GM19372 (cell line): ENCODE data around the gene MAGEB6.
"Not testable (repeated sequence)": the region's sequence is repeated elsewhere in the genome, so short reads cannot be mapped to it uniquely, and the experiment has no call there.

Source experiments
- ATAC-seq: cut with Tn5 transposase; IDR thresholded peaks from one replicate; pipeline ENCODE4 v1.9.1; 2021; ENCODE audit warnings: mild to moderate bottlenecking, low read depth, moderate library complexity; ENCODE audit not compliant: unreplicated experiment

The MAGEB6 gene, protein sequence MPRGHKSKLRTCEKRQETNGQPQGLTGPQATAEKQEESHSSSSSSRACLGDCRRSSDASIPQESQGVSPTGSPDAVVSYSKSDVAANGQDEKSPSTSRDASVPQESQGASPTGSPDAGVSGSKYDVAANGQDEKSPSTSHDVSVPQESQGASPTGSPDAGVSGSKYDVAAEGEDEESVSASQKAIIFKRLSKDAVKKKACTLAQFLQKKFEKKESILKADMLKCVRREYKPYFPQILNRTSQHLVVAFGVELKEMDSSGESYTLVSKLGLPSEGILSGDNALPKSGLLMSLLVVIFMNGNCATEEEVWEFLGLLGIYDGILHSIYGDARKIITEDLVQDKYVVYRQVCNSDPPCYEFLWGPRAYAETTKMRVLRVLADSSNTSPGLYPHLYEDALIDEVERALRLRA

DNA sequence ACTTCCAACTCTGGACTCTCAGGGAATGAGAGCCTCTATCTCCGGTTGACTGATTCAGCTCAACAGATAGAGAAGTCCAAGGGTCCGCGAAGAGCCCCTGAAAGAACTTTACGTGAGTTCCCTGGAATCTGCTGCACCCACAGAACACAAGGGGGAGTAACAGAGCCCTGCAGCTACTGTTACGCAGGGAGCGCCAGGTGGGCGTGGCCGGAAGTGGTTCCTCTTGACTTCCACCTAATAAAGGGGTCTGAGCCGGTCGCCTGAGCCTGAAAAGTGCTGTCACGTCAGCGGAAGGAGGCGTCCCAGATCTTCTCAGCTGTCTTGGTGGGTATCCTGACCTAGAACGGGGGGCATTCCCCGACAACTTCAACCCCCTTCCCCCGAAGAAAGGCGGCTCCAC, at the start of gene MAGEB6:
Gene MAGEB6, plus strand, starts transcription at position 237 of the 400 bp plus-strand sequence. CDS start 1,407 bp downstream, outside the sequence.
- no peak for ATAC-seq

DNA sequence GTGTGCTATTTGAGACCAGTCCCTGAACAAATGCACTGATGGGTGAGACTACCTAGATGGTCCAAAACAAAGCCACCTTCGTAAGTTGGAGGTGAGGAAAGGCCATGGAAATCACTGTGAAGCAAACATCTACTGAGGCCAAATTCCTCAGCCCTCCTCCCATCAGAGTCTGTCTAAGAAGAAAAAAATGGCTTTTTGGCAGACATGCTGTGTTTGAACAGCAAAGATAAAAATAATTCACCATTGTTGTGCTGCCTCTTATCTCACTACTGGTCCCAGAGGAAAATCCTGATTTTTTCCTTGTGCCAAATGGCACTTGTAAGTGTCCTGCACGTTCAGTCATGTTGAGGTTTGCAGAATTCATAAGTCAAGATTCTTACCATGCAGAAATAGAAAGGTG, 46.2 kb upstream of the MAGEB6 start:
- ATAC-seq, result no peak

GRCh38 chrX:26160301-26160700, 31.9 kb upstream of the MAGEB6 start, which contains the start of gene MAGEB6B:
Gene MAGEB6B (plus strand): TSS chrX:26160601. CDS start chrX:26160601, 0 bp downstream.
- no peak for ATAC-seq

DNA sequence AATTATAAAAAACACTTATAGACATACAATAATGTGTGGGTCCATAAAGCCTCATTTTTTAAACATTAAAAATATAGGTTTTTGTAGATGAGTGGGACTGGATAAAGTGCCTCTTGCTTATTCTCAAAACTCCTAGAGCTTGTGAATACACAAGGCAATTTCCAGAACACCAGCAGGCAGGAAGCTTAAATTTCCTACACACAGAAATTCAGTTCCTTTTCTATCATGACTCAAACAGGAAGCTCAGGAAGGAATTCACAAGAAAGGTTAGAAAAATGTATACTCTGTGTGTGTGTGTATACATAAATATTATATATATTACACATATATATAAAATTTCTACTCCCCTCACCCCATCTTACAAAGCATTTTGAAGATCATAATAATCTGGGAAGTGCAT, 11.3 kb downstream of the MAGEB6 start:
- no peak for ATAC-seq

- not testable (repeated sequence) for ATAC-seq
Measured at GRCh38 chrX:26204717-26205116, 12.5 kb downstream of the MAGEB6 start.

DNA sequence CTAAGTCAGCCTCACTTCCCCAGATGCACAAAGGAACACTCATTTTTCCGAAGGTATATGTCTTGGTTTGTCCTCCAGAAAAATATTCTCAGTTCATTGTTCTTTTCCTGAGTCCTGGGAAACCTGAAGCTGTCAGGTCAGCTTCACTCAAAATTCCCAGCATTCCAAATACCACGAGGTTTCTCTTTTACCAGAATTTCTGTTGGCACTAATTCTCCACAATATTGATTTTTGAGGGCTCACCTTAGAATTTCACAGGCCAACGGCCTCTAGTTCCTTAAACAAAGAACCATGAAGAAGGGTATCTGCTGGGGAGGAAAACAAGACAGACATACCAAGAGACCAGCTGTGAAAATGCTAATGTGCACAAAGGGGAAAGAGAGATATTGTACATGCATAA, 15.8 kb downstream of the MAGEB6 start:
- no peak for ATAC-seq

DNA sequence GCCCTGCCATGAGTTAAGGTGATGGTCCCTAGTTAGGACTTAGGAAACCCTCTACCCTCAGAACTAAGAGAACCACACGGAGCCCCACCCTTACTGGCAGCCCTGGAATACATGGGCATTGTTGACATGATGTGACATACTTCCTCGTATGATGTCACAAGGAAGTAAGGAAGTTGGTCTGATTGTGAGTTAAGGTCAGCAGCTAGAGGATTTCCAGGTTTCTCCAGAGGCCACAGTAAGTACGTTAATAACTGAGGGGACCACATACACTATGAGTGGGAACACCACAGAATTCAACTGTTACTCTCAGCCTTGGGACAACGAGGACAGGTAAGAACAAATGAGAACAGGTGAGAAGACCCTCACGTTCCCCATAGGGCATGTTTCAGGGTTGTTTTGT, 23.6 kb downstream of the MAGEB6 start, which contains the start of gene MAGEB5:
Gene MAGEB5, plus strand, starts transcription at position 301 of the 400 bp plus-strand sequence. CDS start 1,133 bp downstream, outside the sequence.
- no peak for ATAC-seq

- ATAC-seq, result no peak
Measured at GRCh38 chrX:26219351-26219750, 27.1 kb downstream of the MAGEB6 start.

DNA sequence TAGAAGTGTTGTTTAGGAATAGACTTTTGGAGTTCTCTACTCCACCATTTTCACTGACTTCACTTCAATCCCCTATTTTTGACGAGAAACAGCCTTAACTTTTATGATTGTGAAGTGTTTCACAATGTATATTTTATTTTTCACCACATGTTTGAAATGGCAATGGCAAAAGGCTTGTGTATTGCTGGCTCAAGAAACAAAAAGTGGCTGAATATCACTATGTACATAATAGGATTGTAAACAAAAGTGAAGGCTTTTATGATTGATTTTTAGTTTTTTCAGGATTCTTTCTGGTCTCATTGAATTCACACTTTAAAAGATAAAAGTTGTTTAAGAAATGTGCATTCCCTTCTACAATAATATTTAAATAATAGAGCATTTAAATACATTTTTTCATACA, 41.9 kb downstream of the MAGEB6 start:
- no peak for ATAC-seq
